NCI-H2171 (cell line): ENCODE measurements around the gene GRK7.

Source experiments
- DNase-seq: peaks from one replicate; lab custom pipeline; 2025; lab: John Stamatoyannopoulos, UW

The GRK7 gene, protein sequence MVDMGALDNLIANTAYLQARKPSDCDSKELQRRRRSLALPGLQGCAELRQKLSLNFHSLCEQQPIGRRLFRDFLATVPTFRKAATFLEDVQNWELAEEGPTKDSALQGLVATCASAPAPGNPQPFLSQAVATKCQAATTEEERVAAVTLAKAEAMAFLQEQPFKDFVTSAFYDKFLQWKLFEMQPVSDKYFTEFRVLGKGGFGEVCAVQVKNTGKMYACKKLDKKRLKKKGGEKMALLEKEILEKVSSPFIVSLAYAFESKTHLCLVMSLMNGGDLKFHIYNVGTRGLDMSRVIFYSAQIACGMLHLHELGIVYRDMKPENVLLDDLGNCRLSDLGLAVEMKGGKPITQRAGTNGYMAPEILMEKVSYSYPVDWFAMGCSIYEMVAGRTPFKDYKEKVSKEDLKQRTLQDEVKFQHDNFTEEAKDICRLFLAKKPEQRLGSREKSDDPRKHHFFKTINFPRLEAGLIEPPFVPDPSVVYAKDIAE (N-terminal part only)

DNA sequence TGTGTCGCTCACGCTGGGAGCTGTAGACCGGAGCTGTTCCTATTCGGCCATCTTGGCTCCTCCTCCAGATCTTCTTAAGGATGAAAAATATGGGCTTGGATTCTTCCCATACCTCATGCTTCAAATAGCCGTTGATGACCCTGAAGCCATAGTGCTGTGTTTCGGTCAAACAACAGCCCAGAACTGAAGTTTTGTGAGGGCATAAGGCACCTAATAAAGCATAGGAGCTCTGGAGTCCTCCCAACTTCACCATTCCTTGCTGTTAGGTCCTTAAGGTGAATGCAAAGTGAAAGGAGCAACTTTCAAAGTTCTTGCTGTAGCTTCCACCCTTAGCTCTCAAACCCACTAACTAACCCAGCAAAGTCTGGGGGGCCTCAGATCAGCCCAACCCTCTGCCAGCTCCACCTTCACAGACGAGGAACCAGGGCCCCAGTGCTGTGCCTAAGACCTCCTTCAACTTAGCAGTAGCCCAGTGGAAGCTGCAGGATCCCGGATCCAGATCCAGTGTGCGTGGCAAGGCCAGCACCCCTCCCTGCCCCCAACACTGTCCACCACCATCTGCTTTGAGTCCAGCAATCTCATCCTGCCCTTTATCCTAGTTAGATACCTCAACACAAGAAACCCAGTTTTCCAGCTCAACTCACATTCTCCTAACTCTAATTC, at the start of gene GRK7:
Gene GRK7, plus strand, starts transcription at position 321 of the 663 bp plus-strand sequence. CDS start 14,877 bp downstream, outside the sequence.
- no peak for DNase-seq

GRCh38 chr3:141714671-141715070, 48.5 kb upstream of the GRK7 start:
- no peak for DNase-seq

GRCh38 chr3:141722081-141722480, 41.1 kb upstream of the GRK7 start:
- no peak for DNase-seq

- no peak for DNase-seq
Observed at GRCh38 chr3:141722648-141723047, 40.6 kb upstream of the GRK7 start.

- no peak for DNase-seq
Observed at GRCh38 chr3:141723255-141723654, 40.0 kb upstream of the GRK7 start.

GRCh38 chr3:141724186-141724585, 39.0 kb upstream of the GRK7 start:
- no peak for DNase-seq

DNA sequence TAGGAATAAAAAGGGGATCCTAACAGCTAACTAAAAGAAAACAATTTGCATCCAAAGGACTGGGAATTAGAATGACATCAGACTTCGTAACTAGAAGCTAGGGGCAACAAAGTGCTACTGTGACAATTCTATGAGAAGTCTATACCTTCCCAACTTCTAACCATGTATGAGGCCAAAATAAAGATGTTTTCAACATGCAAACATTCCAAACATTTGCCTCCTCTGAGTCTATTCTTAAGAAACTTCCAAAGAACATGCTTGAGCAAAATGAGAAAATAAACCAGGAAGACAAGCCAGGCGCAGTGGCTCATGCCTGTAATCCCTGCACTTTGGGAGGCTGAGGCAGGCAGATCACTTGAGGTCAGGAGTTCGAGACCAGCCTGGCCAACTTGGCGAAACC, 38.2 kb upstream of the GRK7 start:
- DNase-seq = no peak

- DNase-seq = no peak
Observed at GRCh38 chr3:141726483-141726882, 36.7 kb upstream of the GRK7 start.

DNA sequence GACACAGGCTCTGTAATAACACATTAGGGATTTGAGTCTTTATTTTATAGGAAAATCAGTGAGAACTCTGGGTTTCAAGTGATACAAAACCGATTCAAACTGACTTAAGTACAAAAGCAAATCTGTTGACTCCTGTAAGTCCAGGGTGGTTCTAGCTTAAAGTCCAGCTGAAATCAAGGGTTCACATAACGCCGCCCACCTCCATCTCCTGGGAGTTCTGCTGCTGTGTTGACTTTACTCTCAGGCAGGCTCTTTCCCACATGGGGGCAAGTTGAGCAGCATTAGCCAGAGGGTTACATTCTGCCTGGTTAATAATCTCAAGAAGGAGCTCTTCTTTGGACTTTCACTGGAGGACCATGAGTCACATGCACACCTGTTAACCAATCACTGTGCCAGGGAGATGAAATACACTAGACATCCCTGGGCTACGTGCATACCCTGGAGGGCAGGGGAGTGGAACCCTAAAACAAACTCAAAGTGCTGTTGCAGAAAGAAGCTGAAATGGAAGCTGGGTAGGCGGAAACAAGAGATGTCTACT, 34.8 kb upstream of the GRK7 start:
- no peak for DNase-seq

DNA sequence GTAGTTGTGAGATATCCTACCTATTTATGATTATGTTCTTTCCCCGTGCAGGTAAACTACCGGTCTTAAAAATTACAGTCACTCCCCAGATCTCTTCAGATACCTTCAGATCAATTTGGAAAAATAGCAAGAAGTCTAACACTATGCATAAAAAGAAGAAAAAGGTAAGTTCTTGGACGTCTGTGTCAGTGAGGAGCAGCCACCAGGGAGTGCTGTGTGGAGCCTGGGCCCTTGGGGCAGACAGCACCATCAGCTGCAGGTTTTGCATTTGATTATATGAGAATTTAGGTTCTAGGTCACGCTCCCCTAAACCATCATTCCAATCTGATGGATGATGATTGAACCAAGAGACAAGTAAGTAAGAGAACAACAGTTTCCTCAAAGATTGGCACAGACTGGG, 34.0 kb upstream of the GRK7 start:
- no peak for DNase-seq

GRCh38 chr3:141735176-141735575, 28.0 kb upstream of the GRK7 start:
- no peak for DNase-seq

- DNase-seq = no peak
Observed at GRCh38 chr3:141735770-141736465, 27.3 kb upstream of the GRK7 start.

- no peak for DNase-seq
Observed at GRCh38 chr3:141737093-141737492, 26.1 kb upstream of the GRK7 start.

GRCh38 chr3:141737678-141738021, 25.6 kb upstream of the GRK7 start:
- no peak for DNase-seq

GRCh38 chr3:141738022-141738890, 25.0 kb upstream of the GRK7 start, which contains the start of gene RNF7:
Gene RNF7, plus strand, starts transcription at chr3:141738298. Its CDS starts 44 bp downstream, at chr3:141738342.
- DNase-seq = peak; percentile 94

- DNase-seq = no peak
Observed at GRCh38 chr3:141738891-141739363, 24.3 kb upstream of the GRK7 start.

- no peak for DNase-seq
Observed at GRCh38 chr3:141739731-141740130, 23.5 kb upstream of the GRK7 start.

DNA sequence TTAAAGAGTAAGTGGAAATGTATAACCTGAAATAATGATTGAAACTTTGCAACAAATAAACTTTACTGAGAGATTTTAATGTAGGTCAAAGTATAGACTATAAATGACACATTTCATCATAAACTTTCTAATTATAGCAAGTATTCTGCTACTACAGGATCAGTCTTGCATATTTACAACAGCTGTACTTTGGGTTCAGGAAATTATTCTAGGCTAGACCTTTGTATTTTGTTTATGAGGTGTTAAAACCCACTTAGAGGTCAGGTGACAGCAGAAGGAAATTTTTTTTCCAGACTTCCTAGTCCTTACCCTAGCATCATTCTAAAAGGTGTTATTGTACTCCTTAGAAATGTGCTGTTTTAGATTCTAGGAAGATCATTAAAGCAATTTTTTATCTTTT, 22.9 kb upstream of the GRK7 start:
- DNase-seq = no peak

- DNase-seq = no peak
Observed at GRCh38 chr3:141743305-141743704, 19.9 kb upstream of the GRK7 start.

GRCh38 chr3:141746962-141747361, 16.2 kb upstream of the GRK7 start:
- DNase-seq = no peak

DNA sequence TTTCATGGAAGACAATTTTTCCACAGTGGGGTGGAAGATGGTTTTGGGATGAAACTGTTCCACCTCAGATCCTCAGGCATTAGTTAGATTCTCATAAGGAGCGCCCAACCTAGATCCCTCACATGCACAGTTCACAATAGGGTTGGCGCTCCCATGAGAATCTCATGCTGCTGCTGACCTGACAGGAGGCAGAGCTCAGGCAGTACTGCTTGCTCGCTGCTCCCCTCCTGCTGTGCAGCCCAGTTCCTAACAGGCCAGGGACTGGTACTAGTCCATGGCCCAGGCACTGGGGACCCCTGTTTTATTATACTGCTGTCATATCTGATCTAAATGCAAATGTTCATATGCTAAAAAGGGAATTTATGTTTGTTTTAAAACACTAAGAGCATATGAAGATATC, 9.8 kb upstream of the GRK7 start:
- no peak for DNase-seq
